ENCODE data around the gene C1orf232. TPM values are rescaled to one million over a fixed set of nuclear protein-coding genes. Genes with fewer than 3 reads are reported as not detected.

Gene C1orf232
- total and polyA plus RNA-seq, 9 of the 15 experiments (the other 6 are each of a cell fraction or from before 2014, with no cell fraction given): not detected

DNA sequence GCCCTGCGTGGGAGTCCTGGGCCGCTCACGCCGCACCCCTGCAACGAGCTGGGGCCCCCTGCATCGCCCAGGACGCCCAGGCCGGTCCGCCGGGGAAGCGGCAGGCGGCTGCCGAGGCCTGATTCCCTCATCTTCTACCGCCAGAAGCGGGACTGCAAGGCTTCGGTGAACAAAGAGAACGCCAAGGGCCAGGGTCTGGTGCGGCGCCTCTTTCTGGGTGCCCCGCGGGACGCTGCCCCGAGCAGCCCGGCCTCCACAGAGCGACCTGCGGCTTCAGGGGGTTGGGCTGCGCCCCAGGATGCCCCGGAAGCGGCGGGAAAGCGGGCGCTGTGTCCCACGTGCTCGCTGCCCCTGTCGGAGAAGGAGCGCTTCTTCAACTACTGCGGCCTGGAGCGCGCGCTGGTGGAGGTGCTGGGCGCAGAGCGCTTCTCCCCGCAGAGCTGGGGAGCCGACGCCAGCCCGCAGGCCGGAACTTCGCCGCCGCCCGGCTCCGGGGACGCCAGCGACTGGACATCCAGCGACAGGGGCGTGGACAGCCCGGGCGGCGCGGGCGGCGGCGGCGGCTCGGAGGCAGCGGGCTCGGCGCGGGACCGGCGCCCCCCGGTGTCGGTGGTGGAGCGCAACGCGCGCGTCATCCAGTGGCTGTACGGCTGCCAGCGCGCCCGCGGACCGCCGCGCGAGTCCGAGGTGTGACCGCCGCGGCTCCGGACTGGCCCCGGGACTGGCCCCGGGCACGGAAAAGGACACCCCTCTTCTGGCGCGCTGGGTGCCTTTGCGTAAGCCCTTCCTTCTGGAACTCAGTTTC is 7.1 kb downstream of the C1orf232 start (continued):
- TF ChIP-seq TGIF2 (CRISPR knock-in tag; IDR thresholded peaks at IDR 0.05) (no peak), EP400 (IDR thresholded peaks at IDR 0.05) (peak; percentile 87), ZNF696 (CRISPR knock-in tag; conservative IDR thresholded peaks at IDR 0.05) (no peak), ZNF174 (CRISPR knock-in tag; IDR thresholded peaks at IDR 0.05) (no peak), DNMT1 (IDR thresholded peaks at IDR 0.05) (no peak), ZNF121 (CRISPR knock-in tag; conservative IDR thresholded peaks at IDR 0.05) (no peak), NCOR1 (IDR thresholded peaks at IDR 0.05) (no peak), NFYB (IDR thresholded peaks at IDR 0.05; ENCODE audit: extremely low read depth, insufficient read length) (no peak), JUND (IDR thresholded peaks at IDR 0.05; ENCODE audit: borderline replicate concordance, low read depth, low read length) (0 out of 2 replicates have a peak, but pooled peaks have one; percentile 2), JUND (tag; IDR thresholded peaks at IDR 0.05; ENCODE audit: borderline replicate concordance, low read depth, low read length) (no peak), ZNF140 (CRISPR knock-in tag; IDR thresholded peaks at IDR 0.05) (no peak)
- TF ChIP-seq, protein P1, sequence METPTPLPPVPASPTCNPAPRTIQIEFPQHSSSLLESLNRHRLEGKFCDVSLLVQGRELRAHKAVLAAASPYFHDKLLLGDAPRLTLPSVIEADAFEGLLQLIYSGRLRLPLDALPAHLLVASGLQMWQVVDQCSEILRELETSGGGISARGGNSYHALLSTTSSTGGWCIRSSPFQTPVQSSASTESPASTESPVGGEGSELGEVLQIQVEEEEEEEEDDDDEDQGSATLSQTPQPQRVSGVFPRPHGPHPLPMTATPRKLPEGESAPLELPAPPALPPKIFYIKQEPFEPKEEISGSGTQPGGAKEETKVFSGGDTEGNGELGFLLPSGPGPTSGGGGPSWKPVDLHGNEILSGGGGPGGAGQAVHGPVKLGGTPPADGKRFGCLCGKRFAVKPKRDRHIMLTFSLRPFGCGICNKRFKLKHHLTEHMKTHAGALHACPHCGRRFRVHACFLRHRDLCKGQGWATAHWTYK (CRISPR knock-in tag; IDR thresholded peaks at IDR 0.05): peak; percentile 58; the same call in 1 of the 2 replicates
- TF ChIP-seq, protein P2, sequence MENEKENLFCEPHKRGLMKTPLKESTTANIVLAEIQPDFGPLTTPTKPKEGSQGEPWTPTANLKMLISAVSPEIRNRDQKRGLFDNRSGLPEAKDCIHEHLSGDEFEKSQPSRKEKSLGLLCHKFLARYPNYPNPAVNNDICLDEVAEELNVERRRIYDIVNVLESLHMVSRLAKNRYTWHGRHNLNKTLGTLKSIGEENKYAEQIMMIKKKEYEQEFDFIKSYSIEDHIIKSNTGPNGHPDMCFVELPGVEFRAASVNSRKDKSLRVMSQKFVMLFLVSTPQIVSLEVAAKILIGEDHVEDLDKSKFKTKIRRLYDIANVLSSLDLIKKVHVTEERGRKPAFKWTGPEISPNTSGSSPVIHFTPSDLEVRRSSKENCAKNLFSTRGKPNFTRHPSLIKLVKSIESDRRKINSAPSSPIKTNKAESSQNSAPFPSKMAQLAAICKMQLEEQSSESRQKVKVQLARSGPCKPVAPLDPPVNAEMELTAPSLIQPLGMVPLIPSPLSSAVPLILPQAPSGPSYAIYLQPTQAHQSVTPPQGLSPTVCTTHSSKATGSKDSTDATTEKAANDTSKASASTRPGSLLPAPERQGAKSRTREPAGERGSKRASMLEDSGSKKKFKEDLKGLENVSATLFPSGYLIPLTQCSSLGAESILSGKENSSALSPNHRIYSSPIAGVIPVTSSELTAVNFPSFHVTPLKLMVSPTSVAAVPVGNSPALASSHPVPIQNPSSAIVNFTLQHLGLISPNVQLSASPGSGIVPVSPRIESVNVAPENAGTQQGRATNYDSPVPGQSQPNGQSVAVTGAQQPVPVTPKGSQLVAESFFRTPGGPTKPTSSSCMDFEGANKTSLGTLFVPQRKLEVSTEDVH (IDR thresholded peaks at IDR 0.05; ENCODE audit: low read depth, partially characterized antibody): no peak
- TF ChIP-seq, protein P3, sequence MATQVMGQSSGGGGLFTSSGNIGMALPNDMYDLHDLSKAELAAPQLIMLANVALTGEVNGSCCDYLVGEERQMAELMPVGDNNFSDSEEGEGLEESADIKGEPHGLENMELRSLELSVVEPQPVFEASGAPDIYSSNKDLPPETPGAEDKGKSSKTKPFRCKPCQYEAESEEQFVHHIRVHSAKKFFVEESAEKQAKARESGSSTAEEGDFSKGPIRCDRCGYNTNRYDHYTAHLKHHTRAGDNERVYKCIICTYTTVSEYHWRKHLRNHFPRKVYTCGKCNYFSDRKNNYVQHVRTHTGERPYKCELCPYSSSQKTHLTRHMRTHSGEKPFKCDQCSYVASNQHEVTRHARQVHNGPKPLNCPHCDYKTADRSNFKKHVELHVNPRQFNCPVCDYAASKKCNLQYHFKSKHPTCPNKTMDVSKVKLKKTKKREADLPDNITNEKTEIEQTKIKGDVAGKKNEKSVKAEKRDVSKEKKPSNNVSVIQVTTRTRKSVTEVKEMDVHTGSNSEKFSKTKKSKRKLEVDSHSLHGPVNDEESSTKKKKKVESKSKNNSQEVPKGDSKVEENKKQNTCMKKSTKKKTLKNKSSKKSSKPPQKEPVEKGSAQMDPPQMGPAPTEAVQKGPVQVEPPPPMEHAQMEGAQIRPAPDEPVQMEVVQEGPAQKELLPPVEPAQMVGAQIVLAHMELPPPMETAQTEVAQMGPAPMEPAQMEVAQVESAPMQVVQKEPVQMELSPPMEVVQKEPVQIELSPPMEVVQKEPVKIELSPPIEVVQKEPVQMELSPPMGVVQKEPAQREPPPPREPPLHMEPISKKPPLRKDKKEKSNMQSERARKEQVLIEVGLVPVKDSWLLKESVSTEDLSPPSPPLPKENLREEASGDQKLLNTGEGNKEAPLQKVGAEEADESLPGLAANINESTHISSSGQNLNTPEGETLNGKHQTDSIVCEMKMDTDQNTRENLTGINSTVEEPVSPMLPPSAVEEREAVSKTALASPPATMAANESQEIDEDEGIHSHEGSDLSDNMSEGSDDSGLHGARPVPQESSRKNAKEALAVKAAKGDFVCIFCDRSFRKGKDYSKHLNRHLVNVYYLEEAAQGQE (IDR thresholded peaks at IDR 0.05; ENCODE audit: borderline replicate concordance): peak; percentile 81
- TF ChIP-seq, protein P3 (CRISPR knock-in tag; IDR thresholded peaks at IDR 0.05; ENCODE audit: low read depth): no peak; the same call in 1 of the 2 replicates
